ENCODE results near the gene SMS. TPM values are rescaled to one million over a fixed set of nuclear protein-coding genes. Genes with fewer than 3 reads are reported as not detected.

SMS gene
- total and polyA plus RNA-seq, 10 of the 15 experiments (the other 5 are each of a cell fraction or from before 2014, with no cell fraction given), result 55.8 to 156 (median 114) TPM

GRCh38 chrX:22037911-22038537 lies 97.5 kb downstream of the SMS start:
- Histone ChIP-seq H3K79me2 (ENCODE audit: control insufficient read depth, insufficient read depth, low read length) (no peaks in the 10 kb centered on the region), H3K4me3 (no peak overlapping the region), H3K36me3 (ENCODE audit: control insufficient read depth in 2 of 2, insufficient read depth in 2 of 2, low read length in 1 of 2) (no peaks in the 10 kb centered on the region), H3K4me2 (ENCODE audit: control insufficient read depth, insufficient read depth) (no peak overlapping the region), H3K4me1 (ENCODE audit: control insufficient read depth, insufficient read depth, low read length) (no peaks in the 10 kb centered on the region), H3K27me3 (replicated peaks in 1 of 2; ENCODE audit: control insufficient read depth in 2 of 2, insufficient read depth in 2 of 2, low read length in 1 of 2) (no peaks in the 10 kb centered on the region), H2AFZ (ENCODE audit: control insufficient read depth, low read depth, low read length) (no peak overlapping the region), H3K9me3 (replicated peaks; ENCODE audit: control insufficient read depth, insufficient read depth, low read length) (no peaks in the 10 kb centered on the region), H3K9ac (ENCODE audit: control insufficient read depth, insufficient read depth, low read length) (no peak overlapping the region), H3K27ac (ENCODE audit: control insufficient read depth, insufficient read depth) (no peak overlapping the region), H4K20me1 (ENCODE audit: control insufficient read depth, insufficient read depth) (no peaks in the 10 kb centered on the region)
- in situ Hi-C loops (cut with MboI) (no loop called here), intact Hi-C loops (cut with micrococcal nuclease; ENCODE audit: unreplicated experiment) (no loop called here)
- peak; percentile 26 for ATAC-seq
- DNase-seq (ENCODE audit: low read depth, low spot score), result no peak
- WGBS (ENCODE audit: insufficient coverage, insufficient replicate concordance, low lambda C conversion rate, missing lambda C conversion rate), result 69% methylated on average over 13 of the region's 13 CpGs
- ChIA-PET CTCF (interaction anchor here (0.8 to 2.3 kb wide), 8 partner anchors 11 to 72 kb away, joined by 3 to 6 read pairs (median 4); no protein-coding TSS in a partner anchor), RAD21 (ENCODE audit: unreplicated experiment) (interaction anchor here (0.6 to 5.1 kb wide), 7 partner anchors 8 to 156 kb away, joined by 3 to 51 read pairs (median 5); no protein-coding TSS in a partner anchor), SMC1A (ENCODE audit: uncharacterized antibody, unreplicated experiment) (interaction anchor here (0.7 to 4.7 kb wide), 13 partner anchors 8 to 155 kb away, joined by 3 to 50 read pairs (median 4); no protein-coding TSS in a partner anchor), POLR2A (interaction anchor here (0.8 to 1.2 kb wide), 2 partner anchors 25 to 48 kb away, joined by 3 to 4 read pairs; no protein-coding TSS in a partner anchor)
- no peak for FAIRE-seq
- no TSS peak for BruUV-seq (replicated peaks)
- TF ChIP-seq, protein P1, sequence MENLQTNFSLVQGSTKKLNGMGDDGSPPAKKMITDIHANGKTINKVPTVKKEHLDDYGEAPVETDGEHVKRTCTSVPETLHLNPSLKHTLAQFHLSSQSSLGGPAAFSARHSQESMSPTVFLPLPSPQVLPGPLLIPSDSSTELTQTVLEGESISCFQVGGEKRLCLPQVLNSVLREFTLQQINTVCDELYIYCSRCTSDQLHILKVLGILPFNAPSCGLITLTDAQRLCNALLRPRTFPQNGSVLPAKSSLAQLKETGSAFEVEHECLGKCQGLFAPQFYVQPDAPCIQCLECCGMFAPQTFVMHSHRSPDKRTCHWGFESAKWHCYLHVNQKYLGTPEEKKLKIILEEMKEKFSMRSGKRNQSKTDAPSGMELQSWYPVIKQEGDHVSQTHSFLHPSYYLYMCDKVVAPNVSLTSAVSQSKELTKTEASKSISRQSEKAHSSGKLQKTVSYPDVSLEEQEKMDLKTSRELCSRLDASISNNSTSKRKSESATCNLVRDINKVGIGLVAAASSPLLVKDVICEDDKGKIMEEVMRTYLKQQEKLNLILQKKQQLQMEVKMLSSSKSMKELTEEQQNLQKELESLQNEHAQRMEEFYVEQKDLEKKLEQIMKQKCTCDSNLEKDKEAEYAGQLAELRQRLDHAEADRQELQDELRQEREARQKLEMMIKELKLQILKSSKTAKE (IDR thresholded peaks at IDR 0.05; ENCODE audit: low read depth, poor library complexity, severe bottlenecking), result no peak
- TF ChIP-seq HSF1 (IDR thresholded peaks at IDR 0.05; ENCODE audit: low read depth, low read length) (no peak), RB1 (IDR thresholded peaks at IDR 0.05; ENCODE audit: borderline replicate concordance) (no peak), CBX3 (IDR thresholded peaks at IDR 0.05; ENCODE audit: borderline replicate concordance, low read depth) (no peak), JUNB (IDR thresholded peaks at IDR 0.05) (no peak), TAF1 (IDR thresholded peaks at IDR 0.05; ENCODE audit: borderline replicate concordance, low read depth, low read length) (no peak), MAX (IDR thresholded peaks at IDR 0.05; ENCODE audit: low read depth, low read length) (no peak), EED (IDR thresholded peaks at IDR 0.05; ENCODE audit: low read depth) (no peak), ZNF687 (IDR thresholded peaks at IDR 0.05) (no peak)
